NK-92 treated with Interleukin-12 subunit alpha and Interleukin-12 subunit beta, amount 100 ng/mL, for 24 hours (cell line): ENCODE data around the gene TMEM271.
"Not testable (repeated sequence)": the region's sequence is repeated elsewhere in the genome, so short reads cannot be mapped to it uniquely, and the experiment has no call there.

ENCODE experiments used
- DNase-seq: peaks from one replicate; lab custom pipeline; 2025; lab: John Stamatoyannopoulos, UW

The TMEM271 gene

DNA sequence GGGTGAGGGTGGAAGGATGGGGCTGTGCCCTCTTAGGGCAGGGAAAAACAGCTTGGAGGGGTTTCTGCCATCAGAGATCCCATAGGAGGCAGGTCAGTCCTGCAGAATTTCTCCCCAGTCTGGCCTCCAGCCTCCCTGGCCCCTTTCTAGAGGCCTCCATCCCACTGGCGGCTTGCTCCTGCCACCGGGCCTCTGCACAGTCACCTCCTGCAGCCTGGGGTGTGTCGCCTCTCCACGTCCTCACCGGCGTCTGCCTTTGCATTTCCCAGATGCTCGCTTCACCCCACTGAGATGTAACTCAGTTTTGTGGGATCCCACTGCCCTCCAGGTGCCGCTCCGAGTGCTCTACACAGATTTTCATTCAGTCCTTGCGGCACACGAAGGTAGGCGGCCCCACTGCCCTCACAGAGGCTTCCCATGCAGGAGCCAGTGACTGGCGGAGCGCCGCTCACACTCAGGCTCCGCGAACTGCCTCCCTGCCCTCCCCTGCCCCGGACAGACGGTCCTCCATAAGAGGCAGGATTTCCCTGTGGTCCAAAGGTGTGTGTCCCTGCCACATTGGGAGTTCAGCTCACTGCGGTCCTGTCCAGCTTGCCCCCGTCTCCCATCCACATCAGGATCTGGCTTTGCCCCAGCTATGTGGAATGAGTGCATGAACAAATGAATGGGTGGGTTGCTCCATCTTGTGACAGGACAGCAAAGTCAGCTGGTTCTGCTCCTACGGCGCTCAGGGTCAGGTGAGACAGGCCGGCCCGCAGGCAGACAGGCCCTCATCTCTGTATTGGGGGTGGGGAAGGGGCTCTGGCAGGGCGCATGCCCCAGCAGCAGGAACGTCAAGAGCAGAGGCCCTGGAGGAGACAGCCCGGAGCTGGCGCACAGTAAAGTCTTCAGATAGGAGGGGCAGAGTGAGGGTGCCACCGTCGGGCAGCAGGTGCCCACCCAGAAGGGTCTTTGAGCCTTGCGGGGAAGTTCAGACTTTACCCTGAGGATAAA, 2.7 kb upstream of the TMEM271 start:
- DNase-seq, result no peak

DNA sequence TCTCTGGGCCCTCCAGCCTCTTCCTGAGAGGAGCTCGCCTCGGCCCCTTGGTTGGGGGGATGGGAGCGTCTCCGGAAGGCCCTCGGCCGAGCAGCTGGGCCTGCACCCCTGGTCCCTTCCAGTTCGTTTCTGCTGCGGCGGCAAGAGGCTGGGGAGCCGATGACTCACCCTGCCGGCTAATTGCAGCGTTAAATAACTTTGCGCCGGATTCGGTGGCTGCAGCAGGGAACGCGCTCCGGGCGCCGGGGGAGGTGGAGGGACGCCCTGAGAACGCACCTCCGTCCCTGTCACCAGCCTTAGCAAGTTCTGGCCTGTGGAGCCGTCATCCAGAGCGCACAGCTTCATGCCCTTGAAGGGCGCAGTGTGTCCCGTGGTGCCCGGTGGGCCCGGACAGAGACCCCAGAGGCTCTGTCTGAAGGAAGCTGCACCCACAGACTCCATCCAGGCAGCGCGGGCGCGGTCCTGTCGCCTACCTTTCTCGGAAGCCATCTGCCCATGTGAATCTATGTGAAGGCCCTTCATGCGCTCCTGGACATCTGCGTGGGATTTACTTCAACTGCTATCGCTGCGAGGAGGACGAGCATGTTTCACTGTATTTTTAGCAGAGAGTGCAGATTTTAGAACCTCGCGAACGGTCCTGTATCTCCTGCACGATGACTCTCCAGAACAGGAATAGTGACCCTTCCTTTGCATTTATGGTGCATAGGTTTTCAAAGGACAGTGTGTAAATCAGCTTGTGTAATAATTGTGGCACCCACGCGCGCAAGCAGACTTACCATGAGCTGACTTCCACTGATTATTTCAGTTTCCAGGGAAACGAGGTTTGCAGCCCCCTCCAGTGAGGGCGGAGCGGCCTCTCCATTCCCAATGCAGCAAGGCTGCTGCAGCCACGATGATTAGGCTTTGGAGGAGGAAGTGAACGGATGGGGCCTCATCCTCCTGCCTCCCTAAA, 1.7 kb upstream of the TMEM271 start:
- no peak for DNase-seq

DNA sequence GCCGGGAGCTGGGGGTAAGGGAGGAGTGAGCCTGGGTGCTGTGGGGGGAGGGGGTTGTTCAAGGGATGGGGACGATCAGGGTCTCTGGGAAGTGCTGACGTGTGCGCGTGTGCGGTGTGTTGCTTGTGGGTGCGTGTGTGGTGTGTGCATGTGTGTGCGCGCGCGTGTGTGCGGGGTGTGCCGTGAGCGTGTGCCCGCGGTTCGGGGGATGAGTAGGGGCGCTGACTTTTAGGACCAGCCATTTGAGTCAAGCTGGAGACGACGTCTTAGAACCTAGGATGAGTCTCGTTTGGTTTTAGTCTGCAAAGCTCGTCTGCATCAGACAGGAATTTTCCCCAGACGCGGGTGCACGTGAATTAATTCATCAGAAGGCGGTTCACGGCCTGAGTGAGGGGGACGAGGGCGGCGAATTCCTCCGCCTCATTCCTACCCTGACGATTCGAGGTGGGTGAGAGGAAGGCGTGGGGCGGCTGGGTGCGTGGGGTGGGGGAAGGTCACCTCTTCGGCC, 950 bp upstream of the TMEM271 start:
- DNase-seq, result no peak

DNA sequence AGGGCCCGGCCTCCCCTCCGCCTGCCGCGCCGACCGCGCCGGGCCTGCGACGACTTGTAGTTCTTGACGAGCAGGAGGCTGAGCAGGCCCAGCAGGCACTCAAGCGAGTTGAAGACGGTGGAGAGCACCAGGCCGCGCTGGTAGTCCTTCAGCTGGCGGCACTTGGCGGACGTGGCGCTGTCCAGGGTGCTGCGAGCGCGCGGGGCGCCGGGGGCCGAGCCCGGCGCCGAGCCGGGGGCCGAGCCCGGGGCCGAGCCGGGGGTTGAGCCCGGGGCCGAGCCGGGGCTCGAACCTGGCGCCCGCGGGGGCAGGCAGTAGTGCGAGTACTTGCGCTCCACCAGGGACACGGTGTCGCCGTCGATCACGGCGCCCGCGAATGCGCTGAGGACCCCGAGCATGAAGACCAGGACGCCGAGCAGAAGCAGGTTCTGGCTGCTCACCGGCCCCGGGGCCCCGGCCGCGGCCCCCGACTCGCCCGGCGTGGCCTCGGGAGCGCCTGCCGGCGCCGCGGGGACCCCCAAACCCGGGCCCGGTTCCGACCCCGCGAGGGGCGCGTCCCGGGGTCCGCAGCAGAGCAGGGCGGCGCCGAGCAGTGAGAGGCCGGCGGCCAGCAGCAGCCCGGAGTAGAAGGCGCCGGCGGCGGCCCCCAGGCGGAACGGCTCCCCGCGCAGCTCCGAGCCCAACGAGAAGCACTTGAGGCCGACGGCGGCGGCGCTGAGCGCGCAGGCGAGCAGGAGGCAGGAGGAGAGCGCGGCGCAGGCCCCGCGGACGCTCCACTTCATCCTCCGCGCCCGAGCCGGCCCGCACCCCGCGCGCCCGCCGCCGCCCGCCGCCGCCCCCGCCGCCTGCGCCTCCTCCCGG, 584 bp downstream of the TMEM271 start:
- no peak for DNase-seq

DNA sequence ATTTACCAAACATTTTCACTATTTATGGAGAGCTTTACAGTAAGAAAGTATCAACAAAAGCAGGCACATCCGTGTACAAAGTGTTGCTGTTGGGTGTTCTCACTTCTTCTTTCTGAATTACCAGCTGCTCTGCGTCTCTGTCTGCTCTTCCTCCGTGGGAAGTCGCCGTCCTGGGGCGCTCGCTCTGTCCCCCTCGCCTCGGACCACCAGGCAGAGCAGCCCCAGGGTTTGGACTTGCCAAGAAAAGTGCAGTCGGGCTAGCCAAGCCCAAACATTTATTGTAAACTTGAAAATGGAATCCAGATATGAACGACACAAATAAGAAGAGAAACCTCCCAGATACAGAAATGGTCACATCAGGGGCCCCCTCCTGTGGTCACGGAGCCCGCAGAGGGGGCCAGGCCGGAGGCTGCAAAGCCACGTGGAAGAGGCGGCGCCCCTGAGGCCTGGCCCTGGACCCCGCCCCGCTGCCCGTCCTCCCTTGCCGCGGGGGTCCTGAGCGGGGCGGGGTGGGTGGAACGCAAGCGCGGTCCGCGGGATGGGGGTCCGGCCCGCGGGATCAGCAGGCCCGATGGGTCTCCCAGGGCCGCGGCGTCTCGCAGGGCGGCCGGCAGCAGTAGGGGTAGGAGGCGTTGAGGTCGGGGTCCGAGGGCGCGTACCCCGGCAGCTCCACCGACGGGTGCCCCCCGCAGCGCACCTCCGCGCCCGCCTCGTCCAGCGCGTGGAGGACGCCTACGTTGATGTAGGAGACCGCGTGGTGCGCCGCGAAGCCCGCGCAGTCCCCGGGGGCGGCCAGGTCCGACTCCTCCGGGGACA, 1.5 kb downstream of the TMEM271 start:
- no peak for DNase-seq

DNA sequence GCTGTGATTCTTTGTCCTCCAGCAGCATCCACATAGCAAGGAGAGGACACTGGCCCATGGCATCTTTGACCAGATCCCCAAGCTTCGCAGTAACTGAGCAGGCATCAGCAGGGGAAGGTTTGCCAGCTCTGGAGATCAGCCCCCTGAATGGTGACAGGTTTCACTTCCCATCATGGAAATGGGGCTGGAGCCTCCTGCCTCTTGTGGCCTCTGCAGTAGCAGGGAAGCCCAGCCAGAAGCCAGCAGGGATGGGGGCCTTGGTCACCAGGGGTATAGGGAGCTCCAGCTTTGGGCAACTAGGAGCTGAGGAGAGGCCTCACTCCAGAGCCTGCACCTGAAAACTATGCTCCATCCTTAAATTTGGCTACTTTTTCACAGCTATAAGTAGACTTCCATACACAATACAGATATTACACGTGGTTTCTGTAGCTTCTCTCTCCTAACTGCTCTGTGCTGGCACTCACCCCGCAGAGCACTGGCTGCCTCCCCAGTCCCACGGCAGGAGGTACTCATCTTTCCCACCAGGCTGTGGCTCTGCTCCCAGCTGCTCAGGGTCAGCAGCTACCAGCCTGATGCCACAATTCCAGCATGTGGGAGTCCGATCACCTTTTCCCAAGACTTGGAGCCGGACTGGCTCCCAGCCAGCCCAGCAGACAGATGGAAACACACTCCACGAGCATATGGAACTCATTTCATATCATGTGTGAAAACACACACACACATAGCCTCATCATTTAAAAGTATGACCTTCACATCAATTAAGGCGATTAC, 2.8 kb downstream of the TMEM271 start:
- no peak for DNase-seq

DNA sequence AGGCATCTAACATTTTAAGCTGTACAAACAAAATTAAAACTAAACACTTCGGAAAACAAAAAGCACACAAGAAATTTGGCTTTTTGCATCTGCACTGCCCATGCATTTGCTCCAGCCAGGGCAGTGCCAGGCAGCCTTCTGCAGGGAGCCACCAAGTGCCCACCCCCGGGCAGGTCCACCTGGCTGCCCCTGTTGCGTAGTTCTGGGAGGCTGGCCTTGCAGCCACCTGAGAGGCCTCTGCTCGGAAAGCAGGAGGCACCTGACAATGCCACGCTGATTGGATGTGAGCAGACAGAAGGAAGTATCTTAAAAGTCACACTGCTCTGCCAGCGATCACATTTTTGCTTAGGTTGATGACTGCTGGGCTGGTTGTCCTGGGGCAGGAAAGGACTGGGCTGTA, 3.5 kb downstream of the TMEM271 start:
- no peak for DNase-seq

DNA sequence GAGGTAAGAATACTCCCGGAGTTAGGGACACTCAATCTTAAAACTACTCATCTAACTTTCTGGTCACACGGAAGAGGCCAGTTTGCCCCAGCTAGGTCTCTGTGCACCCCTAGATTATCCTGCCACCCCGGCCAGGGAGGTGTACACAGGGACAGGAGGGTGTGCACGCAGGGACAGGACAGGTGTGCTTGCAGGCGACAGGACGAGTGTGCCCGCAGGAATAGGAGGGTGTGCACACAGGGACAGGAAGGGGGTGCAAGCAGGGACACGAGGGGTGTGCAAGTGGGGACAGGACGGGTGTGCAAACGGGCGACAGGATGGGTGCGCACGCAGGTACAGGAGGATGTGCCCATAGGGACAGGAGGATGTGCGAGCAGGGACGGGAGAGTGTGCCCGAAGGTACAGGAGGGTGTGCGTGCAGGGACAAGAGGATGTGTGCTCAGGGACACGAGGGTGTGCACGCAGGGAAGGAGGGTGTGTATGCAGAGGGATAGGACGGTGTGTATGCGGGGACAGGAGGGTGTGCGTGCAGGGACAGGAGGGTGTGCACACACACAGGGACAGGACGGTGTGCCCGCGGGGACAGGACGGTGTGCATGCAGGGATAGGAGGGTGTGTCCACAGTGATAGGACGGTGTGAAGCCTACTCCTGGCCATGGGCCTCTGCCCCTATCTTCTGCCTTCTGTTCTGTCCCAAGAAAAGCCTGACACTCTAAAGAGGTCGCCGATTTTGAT, 4.1 kb downstream of the TMEM271 start:
- no peak for DNase-seq

DNA sequence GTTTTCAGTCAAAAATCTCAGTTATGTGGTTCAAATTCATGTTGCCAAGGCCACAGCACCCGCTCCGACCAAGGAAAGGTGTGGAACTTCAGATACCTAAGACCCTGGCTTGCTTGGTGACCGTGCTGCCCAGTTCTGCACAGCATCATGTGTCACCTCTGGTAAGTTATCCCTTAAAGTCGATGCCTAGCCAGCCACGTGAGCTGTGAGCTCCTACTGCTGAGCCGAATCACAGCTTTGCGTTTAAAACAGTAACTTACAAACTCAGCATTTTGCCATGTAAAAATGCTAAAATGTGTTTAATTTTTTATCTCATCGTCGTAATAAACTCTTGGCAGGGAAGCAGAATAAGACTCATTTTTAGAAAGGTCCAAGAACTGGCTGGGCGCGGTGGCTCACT, 5.3 kb downstream of the TMEM271 start:
- no peak for DNase-seq

DNA sequence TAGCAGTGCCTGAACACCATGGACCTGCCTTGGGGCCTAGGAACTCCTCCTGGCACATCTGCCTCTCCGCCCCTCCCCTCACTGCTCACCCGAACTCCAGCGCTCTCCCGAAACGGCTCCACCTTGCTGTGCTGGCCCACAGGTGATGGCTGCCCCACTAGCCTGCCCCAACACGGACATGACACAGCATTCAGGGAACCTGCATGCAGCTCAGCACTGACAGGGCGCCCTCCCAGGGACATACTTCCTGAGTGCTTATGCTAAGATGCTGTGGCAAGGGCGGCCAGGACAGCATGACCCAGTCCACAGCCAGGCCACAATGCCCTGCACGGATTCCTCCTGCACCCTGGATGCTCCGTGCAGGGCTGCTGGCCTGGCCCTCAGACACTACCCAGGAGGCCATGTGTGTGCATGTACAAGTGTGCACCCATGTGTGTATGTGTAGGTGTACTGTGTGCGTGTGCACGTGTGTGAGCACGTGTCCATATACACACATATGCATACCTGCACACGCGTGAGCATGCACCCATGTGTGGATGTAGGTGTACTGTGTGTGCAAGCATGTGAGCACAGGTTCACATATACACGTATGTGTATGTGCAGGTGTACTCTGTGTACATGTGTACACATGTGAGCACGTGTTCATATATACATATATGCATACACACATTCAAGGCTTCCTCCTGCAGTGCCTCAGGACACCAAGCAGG, 6.0 kb downstream of the TMEM271 start:
- no peak for DNase-seq

DNA sequence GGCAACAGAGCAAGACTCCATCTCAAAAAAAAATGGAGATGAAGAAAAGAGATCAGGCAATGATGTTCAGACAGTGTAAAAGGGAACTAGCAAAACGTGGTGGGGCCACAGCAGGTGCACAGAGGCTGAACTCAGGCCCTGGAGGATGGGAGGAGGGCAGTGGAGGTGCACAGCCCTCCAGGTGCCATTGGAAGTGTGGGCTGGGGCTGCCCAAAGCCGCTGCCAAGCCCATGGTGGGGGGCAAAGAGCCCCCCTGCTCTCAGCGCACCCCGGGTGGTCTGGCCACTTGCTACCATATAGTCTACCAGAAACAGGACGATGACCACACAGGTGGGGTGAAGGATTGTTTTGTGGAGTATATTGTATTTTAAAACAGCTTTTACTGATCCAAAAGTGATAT, 7.1 kb downstream of the TMEM271 start:
- DNase-seq, result no peak

DNA sequence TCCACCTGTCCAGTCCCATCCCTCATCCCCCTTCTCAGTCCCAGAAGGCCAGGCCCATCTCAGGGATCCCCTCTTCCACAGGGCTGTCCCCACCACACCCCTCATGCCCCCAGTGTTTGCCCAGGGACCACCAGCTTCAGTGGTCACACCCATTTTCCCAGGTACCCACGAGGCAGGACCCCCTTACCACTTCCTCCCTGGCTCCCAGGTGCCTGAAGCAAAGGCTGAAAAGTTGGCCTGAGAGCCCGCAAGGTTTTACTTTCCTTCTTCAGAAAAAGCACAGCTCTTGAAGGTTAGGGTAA, 7.8 kb downstream of the TMEM271 start:
- no peak for DNase-seq

DNA sequence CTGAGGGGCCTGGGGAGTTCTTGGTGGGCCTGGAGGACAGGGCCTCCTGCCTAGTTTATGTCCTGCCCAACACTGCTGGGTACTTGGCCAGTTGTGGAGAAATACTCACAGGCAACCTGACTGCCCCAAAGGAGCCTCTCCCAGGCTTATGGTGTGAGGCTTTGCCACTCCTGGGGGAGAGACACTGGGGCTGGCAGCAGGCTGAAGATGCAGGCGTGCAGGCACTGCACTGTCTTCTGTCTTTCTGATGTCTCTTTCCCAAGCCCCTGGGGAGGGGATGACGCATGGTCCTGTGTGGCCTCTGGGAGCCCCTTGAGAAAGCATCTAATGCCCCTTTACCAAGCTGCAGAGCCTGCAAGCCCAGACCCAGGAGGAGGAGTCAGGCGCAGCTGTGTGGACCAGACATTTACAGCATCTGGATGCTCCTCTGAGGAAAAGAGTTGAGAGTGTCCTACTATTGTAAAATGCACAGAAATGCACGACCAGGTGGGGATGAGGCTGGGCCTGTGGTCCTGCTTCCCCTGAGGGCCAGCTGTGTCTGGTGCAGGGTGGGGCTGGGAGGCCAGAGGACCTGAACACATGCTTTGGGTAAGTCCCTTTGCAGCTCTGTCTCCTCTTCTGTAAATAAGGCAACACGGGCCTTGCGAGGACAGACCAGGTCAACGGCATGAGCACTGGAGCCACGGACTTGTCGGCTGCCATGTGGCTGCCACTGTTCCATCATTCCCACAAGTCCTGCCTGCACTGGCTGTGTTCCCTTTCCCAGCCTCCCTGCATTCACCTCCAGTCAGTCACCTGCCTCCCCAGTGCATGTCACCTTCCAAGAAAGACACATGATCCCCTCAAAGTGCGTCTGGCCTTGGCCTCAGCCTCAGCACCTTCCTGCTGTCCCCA, 8.4 kb downstream of the TMEM271 start:
- DNase-seq, result no peak

DNA sequence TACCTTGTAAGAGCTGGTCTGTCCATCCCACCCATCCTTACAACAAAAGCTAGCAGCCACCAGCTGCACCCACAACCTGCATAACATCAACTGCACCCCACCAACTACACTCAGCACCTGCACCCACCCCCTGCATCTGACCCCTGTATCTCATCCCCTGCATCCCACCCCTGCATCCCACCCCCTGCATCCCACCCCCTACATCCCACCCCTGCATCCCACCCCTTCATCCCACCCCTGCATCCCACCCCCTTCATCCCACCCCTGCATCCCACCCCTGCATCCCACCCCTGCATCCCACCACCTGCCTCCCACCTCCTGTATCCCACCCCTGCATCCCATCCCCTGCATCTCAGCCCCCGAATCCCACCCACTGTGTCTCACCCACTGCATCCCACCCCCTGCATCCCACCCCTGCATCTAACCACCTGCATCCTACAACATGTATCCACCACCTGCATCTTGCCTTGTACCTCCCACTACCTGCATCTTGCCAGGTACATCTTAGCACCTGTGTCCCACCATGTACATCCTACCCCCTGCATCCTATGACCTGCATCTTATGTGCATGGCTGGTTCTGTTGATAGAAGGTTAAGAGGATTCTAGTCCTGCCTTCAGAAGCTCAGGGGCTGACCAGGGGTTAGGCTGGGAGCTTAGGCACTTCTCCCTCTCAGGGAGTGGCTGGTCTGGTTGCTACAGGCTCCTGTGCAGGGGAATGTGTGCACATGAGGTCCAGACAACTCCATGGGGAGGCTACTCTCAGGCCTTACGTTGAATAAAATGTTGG, 9.4 kb downstream of the TMEM271 start:
- no peak for DNase-seq

DNA sequence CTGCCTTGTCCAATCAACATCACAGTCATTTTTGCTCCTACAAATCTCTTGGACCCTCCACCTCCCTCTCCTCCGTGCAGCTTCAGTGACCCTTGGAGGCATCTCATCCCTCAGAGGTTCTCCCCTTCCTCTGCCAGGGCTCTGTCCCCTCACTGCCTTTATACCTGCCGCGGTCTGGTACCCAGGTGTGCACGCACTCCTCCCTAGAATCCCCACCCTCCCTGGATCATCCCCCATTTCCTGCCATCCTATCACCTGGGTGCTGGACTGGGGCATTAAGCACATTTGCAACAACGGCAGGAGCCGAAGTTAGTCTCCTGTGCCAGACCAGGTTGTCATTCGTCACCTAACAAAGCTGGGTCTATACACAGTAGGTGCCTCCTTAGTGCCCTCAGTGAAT, 10.1 kb downstream of the TMEM271 start:
- no peak for DNase-seq

DNA sequence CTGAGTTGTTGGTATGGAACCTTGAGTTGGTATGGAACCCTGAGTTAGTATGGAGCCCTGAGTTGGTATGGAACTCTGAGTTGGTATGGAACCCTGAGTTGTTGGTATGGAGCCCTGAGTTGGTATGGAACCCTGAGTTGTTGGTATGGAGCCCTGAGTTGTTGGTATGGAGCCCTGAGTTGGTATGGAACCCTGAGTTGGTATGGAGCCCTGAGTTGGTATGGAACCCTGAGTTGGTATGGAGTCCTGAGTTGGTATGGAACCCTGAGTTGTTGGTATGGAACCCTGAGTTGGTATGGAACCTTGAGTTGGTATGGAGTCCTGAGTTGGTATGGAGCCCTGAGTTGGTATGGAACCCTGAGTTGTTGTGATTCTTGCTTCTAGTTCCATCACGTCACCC, 10.5 kb downstream of the TMEM271 start:
- DNase-seq, result not testable (repeated sequence)

DNA sequence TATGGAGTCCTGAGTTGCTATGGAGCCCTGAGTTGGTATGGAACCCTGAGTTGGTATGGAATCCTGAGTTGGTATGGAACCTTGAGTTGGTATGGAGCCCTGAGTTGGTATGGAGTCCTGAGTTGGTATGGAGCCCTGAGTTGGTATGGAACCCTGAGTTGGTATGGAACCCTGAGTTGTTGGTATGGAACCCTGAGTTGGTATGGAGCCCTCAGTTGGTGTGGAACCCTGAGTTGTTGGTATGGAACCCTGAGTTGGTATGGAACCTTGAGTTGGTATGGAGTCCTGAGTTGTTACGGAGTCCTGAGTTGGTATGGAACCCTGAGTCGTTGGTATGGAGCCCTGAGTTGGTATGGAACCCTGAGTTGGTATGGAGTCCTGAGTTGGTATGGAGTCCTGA, 13.6 kb downstream of the TMEM271 start:
- not testable (repeated sequence) for DNase-seq
